SH-SY5Y (cell line): Measurements from ENCODE around the gene TMEM132C.

Experiments used
- GATA2 ChIP-seq: IDR thresholded peaks from 2 replicates; pipeline ENCODE4 v1.6.1; 2011; ENCODE audit warnings: mild to moderate bottlenecking, low read depth, low read length
- GATA3 ChIP-seq: IDR thresholded peaks from 2 replicates; pipeline ENCODE4 v1.6.1; 2011; ENCODE audit warnings: low read depth, mild to moderate bottlenecking, low read length, moderate library complexity

GRCh38 chr12:128425666-128426331, 158.8 kb downstream of the TMEM132C start:
- TF ChIP-seq GATA3 (no peak), GATA2 (no peak)
